ENCODE measurements around the gene PDE6G. TPM values are rescaled to one million over a fixed set of nuclear protein-coding genes. Genes with fewer than 3 reads are reported as not detected.

PDE6G gene
- total RNA-seq, 1 donor from 2014 or later = 1.2 TPM

GRCh38 chr17:81616877-81617276, 39.5 kb downstream of the PDE6G start:
- intact Hi-C loops (cut with micrococcal nuclease) = no loop called here
- no peak overlapping the region for H3K27ac Mint-ChIP-seq
- TF ChIP-seq CTCF (IDR thresholded peaks at IDR 0.05) = no peak
- no peak overlapping the region for H3K4me3 Mint-ChIP-seq
- peaks cover 72% of the 10 kb centered on the region for H3K36me3 Mint-ChIP-seq (ENCODE audit: low read depth)
- DNase-seq (no peak), ATAC-seq (ENCODE audit: low read depth) (no peak)
- ChIA-PET POLR2A (no interaction called here), CTCF (no interaction called here)
- H3K27me3 Mint-ChIP-seq = no peaks in the 10 kb centered on the region
- no peaks in the 10 kb centered on the region for H3K9me3 Mint-ChIP-seq
- H3K4me1 Mint-ChIP-seq = no peaks in the 10 kb centered on the region

GRCh38 chr17:81615401-81615930, 40.9 kb downstream of the PDE6G start:
- no peaks in the 10 kb centered on the region for H3K27me3 Mint-ChIP-seq
- H3K36me3 Mint-ChIP-seq (ENCODE audit: low read depth) = peaks cover 59% of the 10 kb centered on the region
- H3K4me1 Mint-ChIP-seq = no peaks in the 10 kb centered on the region
- DNase-seq (no peak), ATAC-seq (ENCODE audit: low read depth) (no peak)
- ChIA-PET CTCF (interaction anchor here (0.9 kb wide), 1 partner anchor 14 kb away, joined by 3 read pairs; no protein-coding TSS in a partner anchor), POLR2A (interaction anchor here (1.1 kb wide), 1 partner anchor 29 kb away, joined by 3 read pairs; no protein-coding TSS in a partner anchor)
- no peak overlapping the region for H3K4me3 Mint-ChIP-seq
- no peak for TF ChIP-seq CTCF (IDR thresholded peaks at IDR 0.05)
- intact Hi-C loops (cut with micrococcal nuclease) = no loop called here
- H3K9me3 Mint-ChIP-seq = no peaks in the 10 kb centered on the region
- no peak overlapping the region for H3K27ac Mint-ChIP-seq

- Mint-ChIP-seq H3K9me3 (no peaks in the 10 kb centered on the region), H3K4me1 (no peaks in the 10 kb centered on the region), H3K36me3 (ENCODE audit: low read depth) (peaks cover 74% of the 10 kb centered on the region), H3K27ac (no peak overlapping the region), H3K4me3 (no peak overlapping the region), H3K27me3 (no peaks in the 10 kb centered on the region)
- CTCF ChIA-PET = no interaction called here
- intact Hi-C loops (cut with micrococcal nuclease) = no loop called here
- TF ChIP-seq CTCF (IDR thresholded peaks at IDR 0.05) = no peak
- POLR2A ChIA-PET = no interaction called here
- ATAC-seq (ENCODE audit: low read depth) = no peak
- no peak for DNase-seq
Observed at GRCh38 chr17:81612172-81612970, 44.0 kb downstream of the PDE6G start.

GRCh38 chr17:81609541-81610311, 46.6 kb downstream of the PDE6G start:
- no peak for DNase-seq
- H3K27ac Mint-ChIP-seq = no peak overlapping the region
- H3K4me3 Mint-ChIP-seq = no peak overlapping the region
- ChIA-PET POLR2A (no interaction called here), CTCF (no interaction called here)
- ATAC-seq (ENCODE audit: low read depth) = no peak
- no peak for TF ChIP-seq CTCF (IDR thresholded peaks at IDR 0.05)
- no peaks in the 10 kb centered on the region for H3K9me3 Mint-ChIP-seq
- intact Hi-C loops (cut with micrococcal nuclease) = no loop called here
- H3K27me3 Mint-ChIP-seq = no peaks in the 10 kb centered on the region
- no peaks in the 10 kb centered on the region for H3K4me1 Mint-ChIP-seq
- peaks cover 73% of the 10 kb centered on the region for H3K36me3 Mint-ChIP-seq (ENCODE audit: low read depth)

- CTCF ChIA-PET = no interaction called here
- Mint-ChIP-seq H3K36me3 (ENCODE audit: low read depth) (peaks cover 75% of the 10 kb centered on the region), H3K9me3 (no peaks in the 10 kb centered on the region), H3K27ac (no peak overlapping the region), H3K27me3 (no peaks in the 10 kb centered on the region), H3K4me1 (no peaks in the 10 kb centered on the region), H3K4me3 (no peak overlapping the region)
- ATAC-seq (ENCODE audit: low read depth) (no peak), DNase-seq (no peak)
- intact Hi-C loops (cut with micrococcal nuclease) = no loop called here
- TF ChIP-seq CTCF (IDR thresholded peaks at IDR 0.05) = no peak
- POLR2A ChIA-PET = interaction anchor here (2.2 kb wide), 1 partner anchor 11 kb away, joined by 6 read pairs; no protein-coding TSS in a partner anchor
Observed at GRCh38 chr17:81608605-81609004, 47.7 kb downstream of the PDE6G start.
